Gastrocnemius medialis (tissue), 4 donors: ENCODE results near the gene OXSM.

Experiments
- POLR2A ChIP-seq, 2 donors: fragments of 450-650 bp; IDR thresholded peaks; one replicate each; pipeline ENCODE4 v1.6.1; 2017; ENCODE audit warnings: antibody characterized with exemption in 2 of 2, mild to moderate bottlenecking in 2 of 2, moderate library complexity in 2 of 2
- TF ChIP-seq, protein P1 (sequence below), 5 experiments: fragments of 450-650 bp in 3 of 5; fragments of 200-600 bp in 2 of 5; sonication (generic) in 2 of 5; IDR thresholded peaks in 4 of 5; conservative IDR thresholded peaks in 1 of 5; 1 replicate in 4 of 5; 2 replicates in 1 of 5; pipeline ENCODE4 v1.5.1; 2016 to 2019; ENCODE audit warnings: antibody characterized with exemption in 5 of 5, mild to moderate bottlenecking in 3 of 5, moderate library complexity in 3 of 5

DNA sequence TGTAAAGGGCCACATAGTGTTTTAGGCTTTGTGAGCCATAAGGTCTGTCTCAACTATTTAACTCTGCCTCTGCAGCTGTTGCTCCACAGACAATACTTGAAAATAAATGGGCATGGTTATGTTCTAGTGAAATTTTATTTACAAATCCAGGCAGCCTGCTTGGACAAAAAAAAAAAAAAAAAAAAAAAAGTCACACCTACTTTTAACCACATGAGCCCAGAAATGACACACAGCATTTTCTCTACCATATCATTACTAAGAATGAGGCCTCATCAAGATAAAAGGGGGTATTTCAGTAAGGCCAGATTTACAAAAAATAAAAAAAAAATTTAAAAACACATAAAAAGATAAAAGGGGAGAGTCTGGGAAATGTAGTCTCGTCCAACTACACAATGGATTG lies 4.9 kb upstream of the OXSM start:
- TF ChIP-seq, protein P1, sequence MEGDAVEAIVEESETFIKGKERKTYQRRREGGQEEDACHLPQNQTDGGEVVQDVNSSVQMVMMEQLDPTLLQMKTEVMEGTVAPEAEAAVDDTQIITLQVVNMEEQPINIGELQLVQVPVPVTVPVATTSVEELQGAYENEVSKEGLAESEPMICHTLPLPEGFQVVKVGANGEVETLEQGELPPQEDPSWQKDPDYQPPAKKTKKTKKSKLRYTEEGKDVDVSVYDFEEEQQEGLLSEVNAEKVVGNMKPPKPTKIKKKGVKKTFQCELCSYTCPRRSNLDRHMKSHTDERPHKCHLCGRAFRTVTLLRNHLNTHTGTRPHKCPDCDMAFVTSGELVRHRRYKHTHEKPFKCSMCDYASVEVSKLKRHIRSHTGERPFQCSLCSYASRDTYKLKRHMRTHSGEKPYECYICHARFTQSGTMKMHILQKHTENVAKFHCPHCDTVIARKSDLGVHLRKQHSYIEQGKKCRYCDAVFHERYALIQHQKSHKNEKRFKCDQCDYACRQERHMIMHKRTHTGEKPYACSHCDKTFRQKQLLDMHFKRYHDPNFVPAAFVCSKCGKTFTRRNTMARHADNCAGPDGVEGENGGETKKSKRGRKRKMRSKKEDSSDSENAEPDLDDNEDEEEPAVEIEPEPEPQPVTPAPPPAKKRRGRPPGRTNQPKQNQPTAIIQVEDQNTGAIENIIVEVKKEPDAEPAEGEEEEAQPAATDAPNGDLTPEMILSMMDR (IDR thresholded peaks at IDR 0.05 in 4 of 5, conservative IDR thresholded peaks at IDR 0.05 in 1 of 5): no peak
- no peak for TF ChIP-seq POLR2A (IDR thresholded peaks at IDR 0.05)
